MM.1S (cell line): Measurements from ENCODE around the gene REEP2.

ENCODE experiments used
- DNase-seq: peaks from one replicate; pipeline ENCODE4 v3.0.0-alpha.2; 2015
- H2AFZ ChIP-seq: fragments of 300-600 bp; sonication (generic); 2 replicates; pipeline ENCODE4 v1.6.0; 2016; ENCODE audit warnings: antibody characterized with exemption, low read length
- H3F3A ChIP-seq: fragments of 300-600 bp; sonication (generic); 2 replicates; pipeline ENCODE4 v1.6.1; 2016; ENCODE audit warnings: mild to moderate bottlenecking, antibody characterized with exemption, low read length, moderate library complexity, mixed read lengths; ENCODE audit not compliant: insufficient read depth
- H3K27ac ChIP-seq: fragments of 300-600 bp; sonication (generic); 2 replicates; pipeline ENCODE4 v1.5.1; 2016; ENCODE audit warnings: mild to moderate bottlenecking, low read length
- H3K27me3 ChIP-seq: fragments of 300-600 bp; sonication (generic); replicated peaks from 2 replicates; pipeline ENCODE4 v1.6.0; 2016; ENCODE audit warnings: low read length; ENCODE audit not compliant: insufficient read depth
- H3K36me3 ChIP-seq: fragments of 300-600 bp; sonication (generic); replicated peaks from 2 replicates; pipeline ENCODE4 v1.6.1; 2016; ENCODE audit warnings: mild to moderate bottlenecking, low read length, mixed read lengths; ENCODE audit not compliant: insufficient read depth
- H3K4me1 ChIP-seq: fragments of 300-600 bp; sonication (generic); 2 replicates; pipeline ENCODE4 v1.6.1; 2016; ENCODE audit warnings: low read length, mixed read lengths
- H3K4me2 ChIP-seq: fragments of 300-600 bp; sonication (generic); 2 replicates; pipeline ENCODE4 v1.6.0; 2016; ENCODE audit warnings: low read depth, low read length
- H3K4me3 ChIP-seq: fragments of 300-600 bp; sonication (generic); 2 replicates; pipeline ENCODE4 v1.5.1; 2016; ENCODE audit warnings: low read length, mixed read lengths
- H3K79me2 ChIP-seq: fragments of 300-600 bp; sonication (generic); 2 replicates; pipeline ENCODE4 v1.6.1; 2016; ENCODE audit warnings: mixed run types, low read length, mixed read lengths
- H3K9ac ChIP-seq: fragments of 300-600 bp; sonication (generic); 2 replicates; pipeline ENCODE4 v1.6.1; 2016; ENCODE audit warnings: low read length, mixed read lengths
- H3K9me2 ChIP-seq: fragments of 300-600 bp; sonication (generic); replicated peaks from 2 replicates; pipeline ENCODE4 v1.6.1; 2016; ENCODE audit warnings: mild to moderate bottlenecking, low read length, mixed read lengths; ENCODE audit not compliant: insufficient read depth
- H3K9me3 ChIP-seq: fragments of 300-600 bp; sonication (generic); replicated peaks from 2 replicates; pipeline ENCODE4 v1.6.1; 2016; ENCODE audit warnings: mild to moderate bottlenecking, low read length, mixed read lengths; ENCODE audit not compliant: insufficient read depth
- H4K20me1 ChIP-seq: fragments of 300-600 bp; sonication (generic); 2 replicates; pipeline ENCODE4 v1.6.1; 2016; ENCODE audit warnings: mild to moderate bottlenecking, low read length, moderate library complexity, mixed read lengths; ENCODE audit not compliant: insufficient read depth
- CTCF ChIP-seq: fragments of 300-600 bp; sonication (generic); IDR thresholded peaks from 2 replicates; pipeline ENCODE4 v1.5.1; 2016; ENCODE audit warnings: antibody characterized with exemption, low read length, mixed read lengths
- EZH2 ChIP-seq: fragments of 300-600 bp; sonication (generic); optimal IDR thresholded peaks from 2 replicates; pipeline ENCODE3; 2017; ENCODE audit warnings: low read depth, mild to moderate bottlenecking, antibody characterized with exemption, low read length, mixed read lengths
- EZH2phosphoT487 ChIP-seq: fragments of 300-600 bp; sonication (generic); IDR thresholded peaks from 2 replicates; pipeline ENCODE4 v1.6.1; 2018; ENCODE audit warnings: antibody characterized with exemption, low read length

Gene REEP2

DNA sequence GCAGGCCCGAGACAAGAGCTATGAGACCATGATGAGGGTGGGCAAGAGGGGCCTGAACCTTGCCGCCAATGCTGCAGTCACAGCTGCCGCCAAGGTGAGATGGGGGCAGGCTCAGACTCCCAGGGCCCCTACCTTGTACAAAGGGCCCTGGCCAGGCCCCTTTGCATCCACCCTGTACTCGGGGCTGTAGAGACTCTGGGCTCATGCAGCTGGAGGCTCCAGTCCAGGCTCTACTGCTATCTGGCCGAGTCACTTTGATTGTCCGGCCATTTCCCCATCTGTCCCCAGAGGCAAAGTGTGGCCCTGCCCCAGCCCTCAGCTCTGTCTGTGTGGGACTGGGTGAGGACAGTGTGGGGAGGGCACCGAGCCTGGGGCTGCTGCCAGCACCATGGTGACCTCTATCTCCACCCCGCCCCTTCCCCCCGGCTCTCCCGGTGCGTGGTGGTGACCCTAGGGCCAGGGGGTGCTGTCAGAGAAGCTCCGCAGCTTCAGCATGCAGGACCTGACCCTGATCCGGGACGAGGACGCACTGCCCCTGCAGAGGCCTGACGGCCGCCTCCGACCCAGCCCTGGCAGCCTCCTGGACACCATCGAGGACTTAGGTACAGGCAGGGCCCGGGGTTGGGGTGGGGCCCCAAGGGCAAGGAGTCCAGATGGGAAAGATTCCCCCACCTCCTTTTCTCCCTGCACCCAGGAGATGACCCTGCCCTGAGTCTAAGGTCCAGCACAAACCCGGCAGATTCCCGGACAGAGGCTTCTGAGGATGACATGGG lies 6.1 kb downstream of the REEP2 start:
- Histone ChIP-seq H3K4me1 (no peaks in the 10 kb centered on the region), H3K9ac (no peak overlapping the region), H4K20me1 (no peaks in the 10 kb centered on the region), H3K4me3 (no peak overlapping the region), H3K4me2 (no peak overlapping the region), H3K27ac (no peak overlapping the region), H2AFZ (no peak overlapping the region), H3K9me2 (no peaks in the 10 kb centered on the region), H3K9me3 (no peaks in the 10 kb centered on the region), H3K79me2 (no peaks in the 10 kb centered on the region), H3K36me3 (no peaks in the 10 kb centered on the region), H3K27me3 (no peaks in the 10 kb centered on the region; the same call in 1 of the 2 replicates), H3F3A (no peaks in the 10 kb centered on the region)
- DNase-seq, result no peak
- TF ChIP-seq EZH2, result no peak

DNA sequence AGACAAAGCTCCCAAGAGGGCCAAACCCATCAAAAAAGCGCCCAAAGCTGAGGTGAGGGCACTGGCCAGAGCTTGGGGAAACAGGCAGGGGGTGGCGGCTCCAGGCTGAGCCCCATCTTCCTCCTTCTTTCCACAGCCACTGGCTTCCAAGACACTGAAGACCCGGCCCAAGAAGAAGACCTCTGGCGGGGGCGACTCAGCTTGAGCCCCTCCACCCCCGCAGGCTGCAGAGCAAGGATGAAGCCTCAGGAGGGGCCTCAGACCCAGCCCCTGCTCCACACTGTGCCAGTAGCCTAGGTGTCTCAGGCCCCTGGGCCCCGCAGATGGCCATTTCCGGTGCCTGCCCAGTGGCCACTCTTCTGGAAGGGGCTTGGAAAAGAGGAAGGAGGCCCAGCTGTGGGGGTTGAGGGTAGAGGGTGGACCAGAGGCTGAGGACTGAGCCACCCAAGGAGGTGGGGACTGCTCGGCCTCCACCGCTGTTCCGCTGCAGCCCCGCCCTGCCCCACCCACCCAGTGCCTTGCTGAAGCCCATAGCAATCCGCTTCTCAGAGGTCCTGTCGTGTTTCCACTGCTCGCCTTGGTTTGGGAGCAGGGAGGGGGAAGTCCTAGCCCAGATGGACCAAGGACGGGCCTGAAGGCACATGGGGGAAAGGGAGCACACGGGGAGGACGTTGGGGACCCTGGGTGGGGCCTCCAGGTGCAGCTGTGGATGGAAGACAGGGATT lies 6.9 kb downstream of the REEP2 start:
- Histone ChIP-seq H3K4me1 (no peaks in the 10 kb centered on the region), H3K27me3 (no peaks in the 10 kb centered on the region; the same call in 1 of the 2 replicates), H3K9ac (no peak overlapping the region), H3K4me3 (no peak overlapping the region), H4K20me1 (no peaks in the 10 kb centered on the region), H3K79me2 (no peaks in the 10 kb centered on the region), H3K27ac (no peak overlapping the region), H3K4me2 (no peak overlapping the region), H3F3A (no peaks in the 10 kb centered on the region), H2AFZ (no peak overlapping the region), H3K36me3 (no peaks in the 10 kb centered on the region), H3K9me2 (no peaks in the 10 kb centered on the region), H3K9me3 (no peaks in the 10 kb centered on the region)
- DNase-seq, result no peak
- TF ChIP-seq EZH2phosphoT487, result no peak
- no peak for TF ChIP-seq EZH2
- no peak for TF ChIP-seq CTCF

DNA sequence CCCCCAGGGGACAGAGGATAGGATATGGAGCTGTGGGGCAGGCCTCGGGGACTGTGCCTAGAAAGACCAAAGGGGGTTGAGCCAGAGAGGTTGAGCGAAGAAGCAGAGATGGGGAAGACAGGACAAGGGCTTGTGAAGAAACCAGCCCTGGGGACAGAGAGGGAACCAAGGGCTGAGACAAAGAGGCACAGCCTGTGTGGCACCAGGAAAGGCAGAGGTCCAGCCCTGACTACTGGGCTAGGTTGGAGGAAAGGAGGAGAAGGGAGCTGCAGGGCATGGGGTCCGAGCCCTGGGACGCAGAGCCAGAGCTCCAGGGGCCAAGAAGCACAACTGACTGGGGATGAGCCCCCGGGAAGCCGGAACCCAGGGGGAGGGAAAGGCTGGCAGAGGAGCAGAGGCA lies 9.2 kb downstream of the REEP2 start:
- DNase-seq, result no peak
- no peaks in the 10 kb centered on the region for H3K36me3 ChIP-seq
- no peak overlapping the region for H3K27ac ChIP-seq
- no peak overlapping the region for H2AFZ ChIP-seq
- H3K79me2 ChIP-seq, result no peaks in the 10 kb centered on the region
- no peaks in the 10 kb centered on the region for H3K4me1 ChIP-seq
- no peaks in the 10 kb centered on the region for H3K9me2 ChIP-seq
- no peaks in the 10 kb centered on the region for H4K20me1 ChIP-seq
- TF ChIP-seq CTCF (no peak), EZH2 (no peak), EZH2phosphoT487 (no peak)
- no peaks in the 10 kb centered on the region for H3F3A ChIP-seq
- H3K4me3 ChIP-seq, result no peak overlapping the region
- no peaks in the 10 kb centered on the region; the same call in 1 of the 2 replicates for H3K27me3 ChIP-seq
- no peak overlapping the region for H3K9ac ChIP-seq
- no peak overlapping the region for H3K4me2 ChIP-seq
- H3K9me3 ChIP-seq, result no peaks in the 10 kb centered on the region
